ENCODE data around the gene FHAD1.

FHAD1 gene

DNA sequence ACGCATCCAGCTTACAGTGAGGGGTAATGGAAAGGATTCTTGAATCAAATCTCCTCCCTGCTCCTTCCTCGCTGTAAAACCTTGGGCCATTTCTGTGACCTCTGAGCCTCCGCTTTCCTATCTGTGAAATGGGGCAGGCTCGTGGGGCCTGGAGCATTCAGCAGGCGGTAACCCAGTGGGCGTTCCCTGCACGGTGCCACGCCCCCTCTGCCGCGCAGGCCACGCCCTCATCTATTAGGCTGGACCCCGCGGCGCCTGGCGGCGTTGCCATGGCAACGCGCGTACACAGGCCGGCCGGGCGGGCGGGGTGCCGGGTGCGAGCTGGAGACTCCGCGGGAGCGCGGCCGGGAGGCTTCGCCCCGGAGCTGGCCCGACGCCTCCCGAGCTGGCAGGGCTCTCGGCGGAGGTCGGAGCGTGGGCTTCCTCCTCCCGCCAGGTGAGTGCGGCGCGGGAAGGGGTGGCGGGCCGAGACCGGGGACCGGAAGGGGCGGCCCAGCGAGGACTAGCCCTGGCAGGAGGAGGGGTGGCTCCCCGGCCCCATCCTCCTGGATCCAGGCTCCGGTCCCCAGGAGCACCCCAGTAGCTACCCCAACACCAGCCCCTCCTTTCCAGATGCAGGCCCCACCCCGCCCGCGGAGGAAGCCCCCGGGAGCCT is at the start of gene FHAD1:
FHAD1 (plus strand) TSS at position 264 of the 655 bp plus-strand sequence. CDS start 4,562 bp downstream, outside the sequence.
- DNase-seq, result peak; percentile 74

GRCh38 chr1:15197591-15198447 is 49.2 kb upstream of the FHAD1 start:
- DNase-seq, result no peak

GRCh38 chr1:15198684-15199083 is 48.3 kb upstream of the FHAD1 start:
- no peak for DNase-seq

GRCh38 chr1:15201221-15201620 is 45.8 kb upstream of the FHAD1 start:
- no peak for DNase-seq

DNA sequence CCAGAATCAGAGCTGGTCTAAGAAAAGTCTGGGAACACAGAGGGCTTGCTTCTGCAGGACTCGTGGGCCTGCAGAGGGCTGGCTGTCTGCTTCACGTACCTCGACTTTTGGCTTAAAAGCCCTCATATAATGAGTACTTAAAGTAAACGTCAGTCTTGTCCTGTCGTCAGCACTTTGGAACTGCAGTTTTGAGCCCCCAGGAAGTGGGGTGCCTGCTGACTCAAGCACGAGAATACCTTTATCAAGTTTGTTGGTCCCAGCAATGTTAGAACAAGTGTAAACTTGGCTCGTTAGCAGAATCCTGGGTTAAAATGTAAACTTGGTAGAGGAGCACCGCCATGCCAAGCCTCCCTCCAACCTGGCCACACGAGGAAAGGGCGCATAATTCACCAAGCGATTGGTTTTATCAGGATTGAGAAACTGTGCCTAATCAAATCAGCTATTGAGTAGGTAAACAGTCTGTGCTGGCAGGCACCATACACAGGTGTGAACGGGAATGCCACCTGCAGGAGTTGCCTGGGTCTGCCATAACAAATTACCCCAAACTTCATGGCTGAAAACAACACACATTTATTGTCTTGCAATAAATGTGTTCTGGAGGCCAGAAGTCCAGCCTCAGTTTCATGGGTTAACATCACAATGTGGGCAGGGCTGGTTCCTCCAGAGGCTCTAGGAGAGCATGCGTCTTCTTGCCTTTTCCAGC is 45.0 kb upstream of the FHAD1 start:
- no peak for DNase-seq

- DNase-seq, result no peak
Observed at GRCh38 chr1:15204931-15205330, 42.1 kb upstream of the FHAD1 start.

DNA sequence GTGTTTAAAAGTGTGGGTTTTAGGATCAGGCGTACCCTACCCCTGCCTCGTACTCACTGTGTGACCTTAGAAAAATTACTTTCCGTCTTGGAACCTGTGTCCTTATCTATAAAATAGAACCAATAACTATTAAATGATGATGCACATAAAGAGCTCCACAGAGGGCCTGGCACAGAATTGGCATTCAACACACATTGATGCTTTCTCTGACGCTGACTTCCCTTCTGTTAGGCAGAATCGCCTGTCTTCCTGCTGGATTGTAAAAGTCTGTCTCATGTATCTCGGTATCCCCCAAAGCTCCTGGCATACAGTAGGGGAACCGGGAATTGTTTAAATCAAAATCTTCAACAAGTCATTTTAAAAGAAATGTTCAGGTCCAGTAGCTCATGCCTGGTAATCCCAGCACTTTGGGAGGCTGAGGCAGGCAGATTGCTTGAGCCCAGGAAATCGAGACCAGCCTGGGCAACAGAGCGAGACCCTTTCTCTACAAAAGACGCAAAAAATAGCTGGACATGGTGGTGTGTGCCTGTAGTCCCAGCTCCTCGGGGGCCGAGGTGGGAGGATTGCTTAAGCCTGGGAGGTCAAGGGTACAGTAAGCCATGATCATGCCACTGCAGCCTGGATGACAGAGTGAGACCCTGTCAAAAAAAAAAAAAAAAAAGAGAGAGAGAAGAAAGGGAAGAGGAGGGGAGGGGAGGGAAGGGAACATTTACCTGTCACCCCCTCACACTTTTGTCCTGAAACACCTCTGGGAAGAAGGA is 41.3 kb upstream of the FHAD1 start:
- DNase-seq, result no peak

- no peak for DNase-seq
Observed at GRCh38 chr1:15206418-15207030, 40.5 kb upstream of the FHAD1 start.

DNA sequence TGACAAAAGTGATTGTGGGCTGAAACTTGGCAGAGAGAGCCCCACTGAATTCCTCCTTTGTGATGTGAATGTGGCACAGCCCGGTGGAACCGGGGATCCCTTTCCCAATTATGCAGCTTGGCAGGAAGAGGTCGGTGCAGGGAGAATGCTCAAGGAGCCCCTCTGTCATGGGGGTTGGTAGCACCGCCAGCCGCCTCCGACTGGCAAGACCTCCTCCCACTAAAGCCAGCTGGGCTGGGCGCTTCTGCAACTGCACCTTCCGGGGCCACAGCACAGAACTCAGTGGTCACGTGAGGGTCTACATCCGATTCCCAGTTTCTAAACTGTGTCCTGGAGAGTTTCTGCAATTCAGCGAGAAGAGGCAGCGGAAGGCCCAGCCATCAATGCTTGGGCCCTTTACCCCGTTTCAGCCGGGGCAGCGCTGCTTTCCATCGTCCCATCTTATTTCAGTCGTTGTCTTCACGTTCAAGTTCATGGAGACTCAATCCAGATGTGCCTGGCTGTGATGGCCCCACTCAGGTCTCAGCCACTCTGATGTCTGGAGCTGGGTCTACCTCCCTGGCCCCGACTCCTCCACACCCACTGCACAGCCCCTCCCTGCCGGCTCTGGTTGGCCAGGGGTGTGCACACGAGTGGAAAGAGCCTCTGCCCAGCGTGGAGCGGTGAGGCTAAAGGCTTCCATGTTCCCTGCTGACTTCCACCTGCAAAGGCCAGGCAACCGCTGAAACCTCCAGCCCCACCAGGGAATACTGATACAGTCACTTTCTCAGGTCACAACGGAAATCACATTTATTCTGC is 39.8 kb upstream of the FHAD1 start:
- DNase-seq, result no peak

- no peak for DNase-seq
Observed at GRCh38 chr1:15207829-15208429, 39.1 kb upstream of the FHAD1 start.

GRCh38 chr1:15210651-15211375 is 36.2 kb upstream of the FHAD1 start:
- DNase-seq, result no peak

DNA sequence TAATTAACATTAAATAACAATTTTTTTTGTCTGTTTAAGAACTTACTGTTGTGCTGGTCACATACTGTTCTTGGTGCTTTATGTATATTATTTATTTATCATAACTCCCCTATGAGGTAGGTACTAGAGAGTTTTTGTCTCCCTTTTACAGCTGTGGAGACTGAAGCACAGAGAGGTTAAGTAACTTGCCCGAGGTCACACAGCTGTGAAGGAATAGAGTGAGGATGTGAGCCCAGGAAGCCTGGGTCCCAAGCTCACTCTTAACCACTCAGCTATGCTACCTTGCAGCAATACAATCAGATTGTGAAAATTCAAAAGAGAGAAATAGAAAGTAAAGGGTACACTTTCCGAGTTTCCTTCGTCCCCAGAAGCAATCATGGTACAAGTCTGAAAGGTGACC is 35.6 kb upstream of the FHAD1 start:
- no peak for DNase-seq

GRCh38 chr1:15212216-15212953 is 34.6 kb upstream of the FHAD1 start:
- DNase-seq, result no peak

- no peak for DNase-seq
Observed at GRCh38 chr1:15212954-15213291, 34.1 kb upstream of the FHAD1 start.

GRCh38 chr1:15213341-15213821 is 33.6 kb upstream of the FHAD1 start:
- DNase-seq, result no peak

DNA sequence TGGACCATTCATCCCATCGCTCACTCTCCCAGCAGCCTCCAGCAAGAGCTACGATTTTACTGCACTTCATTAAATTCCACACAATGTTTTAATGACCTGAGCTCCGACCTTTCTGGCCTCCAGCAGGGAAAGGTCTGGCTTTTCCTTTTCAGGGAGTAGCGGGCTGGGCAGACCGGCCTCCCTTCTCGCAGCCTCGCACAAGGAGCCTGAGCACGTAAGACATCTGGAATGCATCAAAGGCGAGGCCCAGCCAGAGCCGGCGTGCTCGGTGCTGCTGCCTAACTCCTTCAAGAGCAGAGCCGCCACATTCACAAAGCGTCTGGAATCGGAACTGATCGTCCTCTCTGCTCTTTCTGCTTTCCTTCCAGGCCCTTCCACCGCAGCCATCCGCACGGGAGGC is 32.5 kb upstream of the FHAD1 start:
- no peak for DNase-seq

DNA sequence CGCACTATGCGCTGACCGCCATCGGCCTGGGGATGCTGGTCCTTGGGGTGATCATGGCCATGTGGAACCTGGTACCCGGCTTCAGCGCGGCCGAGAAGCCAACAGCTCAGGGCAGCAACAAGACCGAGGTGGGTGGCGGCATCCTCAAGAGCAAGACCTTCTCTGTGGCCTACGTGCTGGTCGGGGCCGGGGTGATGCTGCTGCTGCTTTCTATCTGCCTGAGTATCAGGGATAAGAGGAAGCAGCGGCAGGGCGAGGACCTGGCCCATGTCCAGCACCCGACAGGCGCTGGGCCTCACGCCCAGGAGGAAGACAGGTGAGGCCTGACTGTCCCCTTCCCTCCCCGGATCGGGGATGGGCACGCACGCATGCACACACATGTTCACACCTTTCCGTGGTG is 31.9 kb upstream of the FHAD1 start:
- DNase-seq, result no peak

GRCh38 chr1:15217654-15218053 is 29.4 kb upstream of the FHAD1 start:
- no peak for DNase-seq

Data from NCI-H1105 (cell line).